Right lung (tissue), 5 donors: ENCODE data around the gene CAMK1D. TPM values are rescaled to one million over a fixed set of nuclear protein-coding genes. Genes with fewer than 3 reads are reported as not detected.

Experiments used
- DNase-seq, 2 donors: peaks; one replicate each; pipeline ENCODE4 v3.0.0-alpha.2; 2013
- polyA plus RNA-seq, 5 donors: library from polyadenylated mRNA; unstranded; fragments of 120-200 nt; gene quantifications; one replicate each; pipeline versions ENCODE4 v1.2.1 to v1.2.3, GENCODE V29; 2013; ENCODE audit warnings: inconsistent platforms in 1 of 5, low replicate concordance in 1 of 5; ENCODE audit not compliant: insufficient read length in 5 of 5, insufficient read depth in 1 of 5

Gene CAMK1D
- polyA plus RNA-seq, 5 donors = 3.6 to 5.4 (median 4.6) TPM

- no peak for DNase-seq
These were observed 405.7 kb downstream of the CAMK1D start for GRCh38 chr10:12755075-12755474.

- DNase-seq = no peak
These were observed 408.0 kb downstream of the CAMK1D start for GRCh38 chr10:12757351-12757750.

GRCh38 chr10:12758271-12758670 is 408.9 kb downstream of the CAMK1D start:
- DNase-seq = no peak

GRCh38 chr10:12766223-12766622 is 416.9 kb downstream of the CAMK1D start:
- DNase-seq = no peak

- no peak for DNase-seq
These were observed 419.1 kb downstream of the CAMK1D start for GRCh38 chr10:12768156-12769100.

GRCh38 chr10:12769323-12770044 is 420.1 kb downstream of the CAMK1D start:
- no peak for DNase-seq

GRCh38 chr10:12771981-12772760 is 422.8 kb downstream of the CAMK1D start:
- DNase-seq = no peak

GRCh38 chr10:12772797-12773587 is 423.6 kb downstream of the CAMK1D start:
- DNase-seq = no peak

GRCh38 chr10:12774204-12774894 is 425.0 kb downstream of the CAMK1D start:
- DNase-seq = no peak

GRCh38 chr10:12777840-12778585 is 428.7 kb downstream of the CAMK1D start:
- DNase-seq = no peak

- no peak for DNase-seq
These were observed 431.6 kb downstream of the CAMK1D start for GRCh38 chr10:12780634-12781601.

- DNase-seq = no peak
These were observed 432.6 kb downstream of the CAMK1D start for GRCh38 chr10:12781976-12782375.

- no peak for DNase-seq
These were observed 433.2 kb downstream of the CAMK1D start for GRCh38 chr10:12782537-12782936.

- no peak for DNase-seq
These were observed 433.9 kb downstream of the CAMK1D start for GRCh38 chr10:12783293-12783692.

GRCh38 chr10:12784646-12785045 is 435.3 kb downstream of the CAMK1D start:
- no peak for DNase-seq

GRCh38 chr10:12785415-12785831 is 436.1 kb downstream of the CAMK1D start:
- DNase-seq = no peak

GRCh38 chr10:12787297-12787696 is 437.9 kb downstream of the CAMK1D start:
- DNase-seq = no peak

- DNase-seq = no peak
These were observed 438.9 kb downstream of the CAMK1D start for GRCh38 chr10:12788277-12788676.

- no peak for DNase-seq
These were observed 440.9 kb downstream of the CAMK1D start for GRCh38 chr10:12790270-12790669.
